ENCODE results near the gene CCDC9.

The CCDC9 gene

GRCh38 chr19:47240556-47240955 lies 15.8 kb upstream of the CCDC9 start:
- no peak for TF ChIP-seq CTCF (IDR thresholded peaks at IDR 0.05; ENCODE audit: poor library complexity, severe bottlenecking)
- no peaks in the 10 kb centered on the region for H3K9me3 ChIP-seq (ENCODE audit: severe bottlenecking)
- no peaks in the 10 kb centered on the region for H3K27me3 ChIP-seq (ENCODE audit: insufficient read depth, poor library complexity, severe bottlenecking)
- DNase-seq (ENCODE audit: low spot score) (no peak), ATAC-seq (ENCODE audit: low read depth) (no peak)
- peak overlapping the region; percentile 1 for H3K27ac ChIP-seq (ENCODE audit: poor library complexity, severe bottlenecking)
- H3K4me1 ChIP-seq (ENCODE audit: insufficient read depth, poor library complexity, severe bottlenecking), result peaks cover 6% of the 10 kb centered on the region
- no peak overlapping the region for H3K4me3 ChIP-seq (ENCODE audit: severe bottlenecking)
- no peaks in the 10 kb centered on the region for H3K36me3 ChIP-seq (ENCODE audit: low read depth)

GRCh38 chr19:47240996-47241918 lies 15.1 kb upstream of the CCDC9 start:
- ATAC-seq (ENCODE audit: low read depth) (peak; percentile 62), DNase-seq (ENCODE audit: low spot score) (peak; percentile 93)
- H3K4me1 ChIP-seq (ENCODE audit: insufficient read depth, poor library complexity, severe bottlenecking), result peaks cover 6% of the 10 kb centered on the region
- no peaks in the 10 kb centered on the region for H3K9me3 ChIP-seq (ENCODE audit: severe bottlenecking)
- H3K4me3 ChIP-seq (ENCODE audit: severe bottlenecking), result no peak overlapping the region
- TF ChIP-seq CTCF (IDR thresholded peaks at IDR 0.05; ENCODE audit: poor library complexity, severe bottlenecking), result no peak
- H3K36me3 ChIP-seq (ENCODE audit: low read depth), result no peaks in the 10 kb centered on the region
- H3K27me3 ChIP-seq (ENCODE audit: insufficient read depth, poor library complexity, severe bottlenecking), result no peaks in the 10 kb centered on the region
- peak overlapping the region; percentile 1 for H3K27ac ChIP-seq (ENCODE audit: poor library complexity, severe bottlenecking)

- no peak for TF ChIP-seq CTCF (IDR thresholded peaks at IDR 0.05; ENCODE audit: poor library complexity, severe bottlenecking)
- no peaks in the 10 kb centered on the region for H3K27me3 ChIP-seq (ENCODE audit: insufficient read depth, poor library complexity, severe bottlenecking)
These were observed 14.3 kb upstream of the CCDC9 start for GRCh38 chr19:47241919-47242577.

GRCh38 chr19:47243364-47243775 lies 13.0 kb upstream of the CCDC9 start:
- H3K4me3 ChIP-seq (ENCODE audit: severe bottlenecking), result peak overlapping the region; percentile 34
- TF ChIP-seq CTCF (IDR thresholded peaks at IDR 0.05; ENCODE audit: poor library complexity, severe bottlenecking), result no peak
- no peak for ATAC-seq (ENCODE audit: low read depth)

More at GRCh38 chr19:47241919-47242577, 14.3 kb upstream of the CCDC9 start:
- Histone ChIP-seq H3K4me3 (ENCODE audit: severe bottlenecking) (no peak overlapping the region), H3K27ac (ENCODE audit: poor library complexity, severe bottlenecking) (peak overlapping the region; percentile 58), H3K4me1 (ENCODE audit: insufficient read depth, poor library complexity, severe bottlenecking) (peaks cover 6% of the 10 kb centered on the region), H3K9me3 (ENCODE audit: severe bottlenecking) (no peaks in the 10 kb centered on the region), H3K36me3 (ENCODE audit: low read depth) (no peaks in the 10 kb centered on the region)
- DNase-seq (ENCODE audit: low spot score) (no peak), ATAC-seq (ENCODE audit: low read depth) (no peak)

More at GRCh38 chr19:47243364-47243775, 13.0 kb upstream of the CCDC9 start:
- Histone ChIP-seq H3K27ac (ENCODE audit: poor library complexity, severe bottlenecking) (peak overlapping the region; percentile 58), H3K27me3 (ENCODE audit: insufficient read depth, poor library complexity, severe bottlenecking) (no peaks in the 10 kb centered on the region), H3K36me3 (ENCODE audit: low read depth) (no peaks in the 10 kb centered on the region), H3K9me3 (ENCODE audit: severe bottlenecking) (no peaks in the 10 kb centered on the region), H3K4me1 (ENCODE audit: insufficient read depth, poor library complexity, severe bottlenecking) (peaks cover 6% of the 10 kb centered on the region)
- DNase-seq (ENCODE audit: low spot score), result no peak
